Measurements from ENCODE around the gene ZGRF1.

GRCh38 chr4:112655270-112655669 is 18.6 kb upstream of the ZGRF1 start:
- no peak for TF ChIP-seq EZH2phosphoT487 (IDR thresholded peaks at IDR 0.05; ENCODE audit: borderline replicate concordance)
- TF ChIP-seq POLR2A (IDR thresholded peaks at IDR 0.05; ENCODE audit: borderline replicate concordance, extremely low read depth, insufficient read depth, insufficient read length), result no peak
- TF ChIP-seq CTCF (IDR thresholded peaks at IDR 0.05 in 2 of 3, conservative IDR thresholded peaks at IDR 0.05 in 1 of 3; ENCODE audit: borderline replicate concordance in 1 of 3, insufficient read depth in 1 of 3, low read depth in 2 of 3, low read length in 2 of 3), result no peak
- TF ChIP-seq, protein P1, sequence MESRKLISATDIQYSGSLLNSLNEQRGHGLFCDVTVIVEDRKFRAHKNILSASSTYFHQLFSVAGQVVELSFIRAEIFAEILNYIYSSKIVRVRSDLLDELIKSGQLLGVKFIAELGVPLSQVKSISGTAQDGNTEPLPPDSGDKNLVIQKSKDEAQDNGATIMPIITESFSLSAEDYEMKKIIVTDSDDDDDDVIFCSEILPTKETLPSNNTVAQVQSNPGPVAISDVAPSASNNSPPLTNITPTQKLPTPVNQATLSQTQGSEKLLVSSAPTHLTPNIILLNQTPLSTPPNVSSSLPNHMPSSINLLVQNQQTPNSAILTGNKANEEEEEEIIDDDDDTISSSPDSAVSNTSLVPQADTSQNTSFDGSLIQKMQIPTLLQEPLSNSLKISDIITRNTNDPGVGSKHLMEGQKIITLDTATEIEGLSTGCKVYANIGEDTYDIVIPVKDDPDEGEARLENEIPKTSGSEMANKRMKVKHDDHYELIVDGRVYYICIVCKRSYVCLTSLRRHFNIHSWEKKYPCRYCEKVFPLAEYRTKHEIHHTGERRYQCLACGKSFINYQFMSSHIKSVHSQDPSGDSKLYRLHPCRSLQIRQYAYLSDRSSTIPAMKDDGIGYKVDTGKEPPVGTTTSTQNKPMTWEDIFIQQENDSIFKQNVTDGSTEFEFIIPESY (IDR thresholded peaks at IDR 0.05; ENCODE audit: extremely low read depth, insufficient replicate concordance, low read length), result no peak
- TF ChIP-seq SIN3A (IDR thresholded peaks at IDR 0.05; ENCODE audit: low read depth), result no peak
- TF ChIP-seq, protein P2, sequence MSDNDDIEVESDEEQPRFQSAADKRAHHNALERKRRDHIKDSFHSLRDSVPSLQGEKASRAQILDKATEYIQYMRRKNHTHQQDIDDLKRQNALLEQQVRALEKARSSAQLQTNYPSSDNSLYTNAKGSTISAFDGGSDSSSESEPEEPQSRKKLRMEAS (IDR thresholded peaks at IDR 0.05), result no peak
- TF ChIP-seq JUND (IDR thresholded peaks at IDR 0.05), result no peak
- TF ChIP-seq ELF1 (IDR thresholded peaks at IDR 0.05; ENCODE audit: borderline replicate concordance, low read depth), result no peak
- TF ChIP-seq POLR2AphosphoS5 (IDR thresholded peaks at IDR 0.05; ENCODE audit: low read depth, low read length), result no peak
- TF ChIP-seq ATF3 (IDR thresholded peaks at IDR 0.05), result no peak
- no peak for TF ChIP-seq RAD21 (IDR thresholded peaks at IDR 0.05; ENCODE audit: low read depth)
- no peak for TF ChIP-seq SP1 (IDR thresholded peaks at IDR 0.05; ENCODE audit: low read depth)
- no peak for TF ChIP-seq YY1 (IDR thresholded peaks at IDR 0.05; ENCODE audit: extremely low read depth, insufficient replicate concordance, low read depth, low read length)

Data from HCT116 (cell line).